Measurements from ENCODE around the gene CORO2A.

DNA sequence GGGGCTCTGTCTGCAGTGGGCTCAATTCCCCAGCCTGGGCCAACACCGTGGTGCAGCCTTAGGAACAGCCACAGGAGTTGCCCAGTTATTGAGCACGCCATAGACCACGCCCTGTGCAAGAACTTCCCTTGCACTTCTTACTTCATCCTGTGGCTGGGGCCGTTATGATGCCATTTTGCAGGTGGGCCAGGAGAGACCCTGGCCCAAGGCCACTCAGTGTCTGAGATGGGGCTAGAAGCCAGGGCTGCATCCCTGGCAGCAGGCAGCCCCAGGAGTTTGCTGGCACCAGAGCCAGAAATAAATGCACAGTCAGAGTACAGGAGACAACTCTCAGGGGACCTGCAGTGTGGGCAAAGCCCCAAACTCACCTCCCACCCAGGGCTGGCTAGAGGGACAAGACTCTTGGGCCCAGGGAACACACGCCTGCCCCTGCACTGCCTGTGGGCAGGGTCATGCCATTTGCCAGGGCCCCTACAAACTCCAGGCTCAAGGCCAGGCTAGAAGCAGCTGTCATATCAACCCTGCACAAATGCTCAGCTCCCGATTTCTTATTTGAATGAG, 6.7 kb downstream of the CORO2A start:
- TF ChIP-seq, protein P1, sequence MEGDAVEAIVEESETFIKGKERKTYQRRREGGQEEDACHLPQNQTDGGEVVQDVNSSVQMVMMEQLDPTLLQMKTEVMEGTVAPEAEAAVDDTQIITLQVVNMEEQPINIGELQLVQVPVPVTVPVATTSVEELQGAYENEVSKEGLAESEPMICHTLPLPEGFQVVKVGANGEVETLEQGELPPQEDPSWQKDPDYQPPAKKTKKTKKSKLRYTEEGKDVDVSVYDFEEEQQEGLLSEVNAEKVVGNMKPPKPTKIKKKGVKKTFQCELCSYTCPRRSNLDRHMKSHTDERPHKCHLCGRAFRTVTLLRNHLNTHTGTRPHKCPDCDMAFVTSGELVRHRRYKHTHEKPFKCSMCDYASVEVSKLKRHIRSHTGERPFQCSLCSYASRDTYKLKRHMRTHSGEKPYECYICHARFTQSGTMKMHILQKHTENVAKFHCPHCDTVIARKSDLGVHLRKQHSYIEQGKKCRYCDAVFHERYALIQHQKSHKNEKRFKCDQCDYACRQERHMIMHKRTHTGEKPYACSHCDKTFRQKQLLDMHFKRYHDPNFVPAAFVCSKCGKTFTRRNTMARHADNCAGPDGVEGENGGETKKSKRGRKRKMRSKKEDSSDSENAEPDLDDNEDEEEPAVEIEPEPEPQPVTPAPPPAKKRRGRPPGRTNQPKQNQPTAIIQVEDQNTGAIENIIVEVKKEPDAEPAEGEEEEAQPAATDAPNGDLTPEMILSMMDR (IDR thresholded peaks at IDR 0.05; ENCODE audit: low read depth, low read length, poor library complexity, severe bottlenecking): no peak
- TF ChIP-seq EZH2phosphoT487 (IDR thresholded peaks at IDR 0.05; ENCODE audit: borderline replicate concordance, low read length): no peak
